CD8-positive, alpha-beta memory T cell (primary cell): ENCODE measurements around the gene EXOC2. TPM values are rescaled to one million over a fixed set of nuclear protein-coding genes. Genes with fewer than 3 reads are reported as not detected.
"Not testable (repeated sequence)": the region's sequence is repeated elsewhere in the genome, so short reads cannot be mapped to it uniquely, and the experiment has no call there.

Experiments
- CTCF ChIA-PET: fragments of 350-600 bp; sonication (Branson Sonifier 250); formaldehyde crosslinking; loops from one replicate; lab custom pipeline; 2021; ENCODE audit warnings: antibody characterized with exemption; lab: Charles Lee
- POLR2A ChIA-PET: fragments of 350-600 bp; sonication (Branson Sonifier 250); formaldehyde crosslinking; loops from one replicate; lab custom pipeline; 2021; ENCODE audit warnings: antibody characterized with exemption; lab: Charles Lee
- DNase-seq, 5 donors: peaks; one replicate each; pipeline versions ENCODE4 v3.0.0 to v3.0.0-alpha.2; 2020 to 2022; ENCODE audit warnings: mixed read lengths in 1 of 5
- H3K27ac ChIP-seq: one replicate; pipeline ENCODE4 v1.7.0; 2013; ENCODE audit warnings: low read depth, mild to moderate bottlenecking, low read length, moderate library complexity
- H3K27me3 ChIP-seq: 2 replicates; pipeline ENCODE4 v1.7.0; 2013; ENCODE audit warnings: low read length, mild to moderate bottlenecking; ENCODE audit not compliant: insufficient read depth, poor library complexity, severe bottlenecking
- H3K36me3 ChIP-seq: 2 replicates; pipeline ENCODE4 v1.7.0; 2013; ENCODE audit warnings: mild to moderate bottlenecking, low read length, moderate library complexity; ENCODE audit not compliant: insufficient read depth
- H3K4me1 ChIP-seq: 2 replicates; pipeline ENCODE4 v1.7.0; 2013; ENCODE audit warnings: mild to moderate bottlenecking, low read length, moderate library complexity; ENCODE audit not compliant: insufficient read depth
- H3K4me3 ChIP-seq: 2 replicates; pipeline ENCODE4 v1.7.0; 2013; ENCODE audit warnings: mild to moderate bottlenecking, low read length
- H3K9me3 ChIP-seq: 2 replicates; pipeline ENCODE4 v1.7.0; 2013; ENCODE audit warnings: mild to moderate bottlenecking, low read length
- H3K27ac Mint-ChIP-seq, 8 donors: one replicate each; pipeline ENCODE4 v1.8.0; 2020 to 2021; ENCODE audit warnings: mixed read lengths in 8 of 8, mild to moderate bottlenecking in 6 of 8, inconsistent platforms in 3 of 8, moderate library complexity in 3 of 8
- H3K27me3 Mint-ChIP-seq, 2 donors: one replicate each; pipeline ENCODE4 v1.8.0; 2020 to 2021; ENCODE audit warnings: mixed read lengths in 2 of 2, mild to moderate bottlenecking in 1 of 2, moderate library complexity in 1 of 2
- H3K36me3 Mint-ChIP-seq, 3 donors: one replicate each; pipeline ENCODE4 v1.8.0; 2020 to 2021; ENCODE audit warnings: mixed read lengths in 3 of 3, inconsistent platforms in 1 of 3, mild to moderate bottlenecking in 1 of 3
- H3K4me1 Mint-ChIP-seq, 3 donors: one replicate each; pipeline ENCODE4 v1.8.0; 2020 to 2021; ENCODE audit warnings: mixed read lengths in 3 of 3, inconsistent platforms in 1 of 3, mild to moderate bottlenecking in 1 of 3
- H3K4me3 Mint-ChIP-seq, 7 donors: one replicate each; pipeline ENCODE4 v1.8.0; 2020 to 2021; ENCODE audit warnings: mixed read lengths in 7 of 7, mild to moderate bottlenecking in 6 of 7, moderate library complexity in 4 of 7, inconsistent platforms in 2 of 7
- H3K9me3 Mint-ChIP-seq, 5 donors: one replicate each; pipeline ENCODE4 v1.8.0; 2020 to 2022; ENCODE audit warnings: mixed read lengths in 5 of 5, mild to moderate bottlenecking in 3 of 5, moderate library complexity in 2 of 5, inconsistent platforms in 1 of 5
- polyA plus RNA-seq: library from polyadenylated mRNA; unstranded; fragments of 300-500 nt; fragmentation: Illumina TruSeq; gene quantifications from one replicate; pipeline ENCODE4 v1.2.3, GENCODE V29; 2021
- total RNA-seq, 2 experiments: library from RNA; stranded (reverse); gene quantifications; one replicate each; pipeline ENCODE4 v1.2.3, GENCODE V29; 2021

Gene EXOC2
- total and polyA plus RNA-seq, 3 experiments from 2014 or later = 41.5 to 44.6 (median 43.1) TPM

DNA sequence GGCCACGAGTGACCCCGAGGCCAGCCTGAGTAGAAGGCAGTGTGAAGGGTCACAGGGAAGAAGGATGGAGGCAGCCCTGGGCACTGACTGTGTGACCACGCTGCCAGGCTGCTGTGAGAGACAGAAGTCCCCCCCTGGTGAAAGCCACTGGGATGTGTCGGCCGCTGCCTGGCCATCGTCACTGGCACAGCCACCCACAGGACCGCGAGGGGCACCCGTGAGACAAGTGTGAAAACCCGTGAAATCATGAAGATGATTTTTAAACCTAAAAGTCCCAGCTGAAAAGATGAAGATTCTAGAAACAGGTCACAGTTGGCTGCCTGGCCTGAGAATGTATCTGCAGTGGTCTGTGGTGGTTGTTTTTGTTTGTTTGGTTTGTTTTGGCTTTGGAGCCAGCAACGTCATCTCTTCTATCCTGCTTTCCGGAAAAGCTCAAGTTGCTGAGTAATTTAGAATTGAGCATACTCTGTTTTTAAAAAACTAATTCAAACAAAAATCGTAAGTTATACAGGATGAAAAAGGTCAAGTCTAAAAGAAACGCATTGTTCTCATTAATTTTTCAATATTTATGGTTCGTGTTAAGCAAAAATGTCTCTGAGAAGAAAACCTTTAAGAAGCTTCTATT, 130.8 kb downstream of the EXOC2 start:
- no peaks in the 10 kb centered on the region for H3K9me3 ChIP-seq
- no peak overlapping the region for H3K4me3 ChIP-seq
- POLR2A ChIA-PET = no interaction called here
- Mint-ChIP-seq H3K27me3 (no peaks in the 10 kb centered on the region), H3K4me3 (no peak overlapping the region), H3K9me3 (no peaks in the 10 kb centered on the region), H3K27ac (peak overlapping the region in 5 of 8 donors; percentile 22 to 42 (median 34)), H3K36me3 (peaks cover 12 to 66% (median 13%) of the 10 kb centered on the region in 3 donors), H3K4me1 (peaks cover 7 to 27% (median 23%) of the 10 kb centered on the region in 3 donors)
- CTCF ChIA-PET = no interaction called here
- H3K27me3 ChIP-seq = no peaks in the 10 kb centered on the region
- H3K36me3 ChIP-seq = peaks cover 5% of the 10 kb centered on the region
- H3K4me1 ChIP-seq = peaks cover 5% of the 10 kb centered on the region
- H3K27ac ChIP-seq = no peak overlapping the region
- DNase-seq = no peak

DNA sequence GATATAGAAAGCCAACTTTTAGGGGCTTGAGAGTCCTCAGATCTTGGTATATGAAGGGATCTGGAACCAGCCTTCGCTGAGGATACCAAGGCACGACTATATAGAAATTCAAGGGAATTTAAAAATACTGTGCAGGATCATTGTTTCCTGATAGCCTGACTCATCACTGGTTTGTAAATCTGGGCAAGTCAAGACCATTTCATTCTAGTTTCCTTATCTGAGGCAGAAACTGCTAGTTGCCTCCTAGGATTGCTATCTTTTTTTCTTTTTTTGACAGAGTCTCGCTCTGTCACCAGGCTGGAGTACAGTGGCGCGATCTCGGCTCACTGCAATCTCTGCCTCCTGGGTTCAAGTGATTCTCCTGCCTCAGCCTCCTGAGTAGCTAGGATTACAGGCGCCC, 131.6 kb downstream of the EXOC2 start:
- peak overlapping the region in 1 of 8 donors; percentile 48 for H3K27ac Mint-ChIP-seq
- POLR2A ChIA-PET, H3K36me3 ChIP-seq: not testable (repeated sequence)

DNA sequence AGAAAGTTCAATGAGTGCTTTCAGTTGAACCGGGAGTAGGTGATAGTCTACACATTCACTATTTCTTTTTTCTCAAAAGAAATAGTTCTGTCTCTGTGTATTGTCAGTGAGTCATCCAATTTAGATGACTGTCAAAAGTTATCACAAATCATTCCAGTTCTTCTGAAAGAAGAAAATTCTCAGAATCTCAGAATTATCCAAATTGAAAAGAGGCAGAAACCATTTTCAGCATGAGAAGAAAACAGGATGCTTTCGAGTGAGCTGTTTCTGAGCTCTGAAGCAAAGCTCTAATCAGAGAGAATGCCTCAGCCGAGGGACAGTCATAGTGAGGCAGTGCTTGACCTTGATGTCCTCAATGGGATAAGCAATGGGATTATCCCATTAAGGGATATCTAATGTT, 134.0 kb downstream of the EXOC2 start:
- H3K27me3 ChIP-seq = no peaks in the 10 kb centered on the region
- H3K27me3 Mint-ChIP-seq = no peaks in the 10 kb centered on the region
- peaks cover 7 to 27% (median 23%) of the 10 kb centered on the region in 3 donors for H3K4me1 Mint-ChIP-seq
- no peak for DNase-seq
- peaks cover 23 to 74% (median 23%) of the 10 kb centered on the region in 3 donors for H3K36me3 Mint-ChIP-seq
- H3K4me1 ChIP-seq = peaks cover 5% of the 10 kb centered on the region
- H3K4me3 ChIP-seq = no peak overlapping the region
- peaks cover 9% of the 10 kb centered on the region for H3K36me3 ChIP-seq
- H3K4me3 Mint-ChIP-seq = peak overlapping the region in 1 of 7 donors; percentile 8
- H3K9me3 ChIP-seq = no peaks in the 10 kb centered on the region
- ChIA-PET CTCF (interaction anchor here (0.8 kb wide), 1 partner anchor 13 kb away, joined by 3 read pairs; no protein-coding TSS in a partner anchor), POLR2A (no interaction called here)
- H3K27ac Mint-ChIP-seq = peak overlapping the region in 1 of 8 donors; percentile 47
- no peaks in the 10 kb centered on the region for H3K9me3 Mint-ChIP-seq
- H3K27ac ChIP-seq = no peak overlapping the region

More for the DNA sequence above, 131.6 kb downstream of the EXOC2 start:
- DNase-seq, H3K27me3 Mint-ChIP-seq, H3K9me3 ChIP-seq, H3K9me3 Mint-ChIP-seq, H3K27me3 ChIP-seq, H3K27ac ChIP-seq, H3K4me3 ChIP-seq, H3K4me3 Mint-ChIP-seq, CTCF ChIA-PET, H3K4me1 ChIP-seq: not testable (repeated sequence)
- Mint-ChIP-seq H3K36me3 (peaks cover 13 to 66% (median 15%) of the 10 kb centered on the region in 3 donors), H3K4me1 (peaks cover 7 to 27% (median 23%) of the 10 kb centered on the region in 3 donors)

DNA sequence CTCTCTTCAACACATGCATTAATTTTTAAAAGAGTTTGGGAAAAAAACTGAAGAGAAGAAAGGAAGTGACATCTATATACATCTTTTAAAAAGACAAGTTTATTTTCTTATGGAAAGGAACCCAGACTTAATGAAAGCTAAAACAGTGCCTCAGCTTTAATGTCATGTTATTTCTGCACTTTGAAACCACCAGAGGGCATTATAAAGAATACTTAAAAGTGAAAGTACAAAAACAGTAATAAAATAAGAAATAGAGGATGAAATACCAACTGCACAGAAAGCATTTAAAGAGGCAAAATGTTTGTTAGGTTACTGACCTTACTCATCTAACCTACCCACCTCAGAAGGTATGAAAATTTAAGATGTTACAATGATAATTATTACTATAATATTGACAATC, 134.8 kb downstream of the EXOC2 start:
- peaks cover 7 to 27% (median 23%) of the 10 kb centered on the region in 3 donors for H3K4me1 Mint-ChIP-seq
- ChIA-PET CTCF (no interaction called here), POLR2A (no interaction called here)
- Histone ChIP-seq H3K36me3 (peaks cover 16% of the 10 kb centered on the region), H3K9me3 (no peaks in the 10 kb centered on the region), H3K27me3 (no peaks in the 10 kb centered on the region), H3K4me3 (no peak overlapping the region), H3K27ac (no peak overlapping the region), H3K4me1 (peaks cover 5% of the 10 kb centered on the region)
- H3K27ac Mint-ChIP-seq = peak overlapping the region in 1 of 8 donors; percentile 47
- H3K9me3 Mint-ChIP-seq = no peaks in the 10 kb centered on the region
- H3K27me3 Mint-ChIP-seq = no peaks in the 10 kb centered on the region
- peak overlapping the region in 2 of 7 donors; percentile 16 to 41 for H3K4me3 Mint-ChIP-seq
- DNase-seq = no peak
- peaks cover 21 to 75% (median 24%) of the 10 kb centered on the region in 3 donors for H3K36me3 Mint-ChIP-seq

DNA sequence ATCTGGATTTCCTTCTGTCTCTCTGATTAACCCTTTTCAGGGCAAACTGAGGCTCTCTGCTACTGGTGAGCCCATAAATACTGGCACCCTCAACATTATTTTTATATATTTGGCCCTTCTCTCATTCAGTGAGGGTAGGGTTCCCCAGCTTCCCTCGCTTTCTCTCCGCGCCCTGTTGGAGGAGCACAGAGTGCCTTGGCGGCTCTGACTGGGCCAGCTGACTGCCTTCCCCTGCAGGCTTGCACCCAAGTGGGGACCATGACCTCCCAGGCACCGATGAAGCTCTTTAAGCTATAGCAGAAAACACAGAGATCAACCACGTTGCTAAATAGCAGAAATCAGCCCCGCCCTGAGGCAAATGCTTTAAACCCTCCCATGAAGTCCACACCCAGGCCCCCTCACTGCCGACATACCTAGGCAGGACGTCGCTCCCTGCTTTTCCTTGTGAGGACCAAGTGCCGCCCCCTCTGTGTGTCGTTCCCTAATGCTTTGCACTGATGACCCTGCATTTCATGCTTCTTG, 141.0 kb downstream of the EXOC2 start:
- no peak overlapping the region for H3K4me3 Mint-ChIP-seq
- Histone ChIP-seq H3K27ac (no peak overlapping the region), H3K4me1 (peaks cover 12% of the 10 kb centered on the region), H3K4me3 (no peak overlapping the region), H3K36me3 (peaks cover 16% of the 10 kb centered on the region), H3K9me3 (no peaks in the 10 kb centered on the region), H3K27me3 (no peaks in the 10 kb centered on the region)
- H3K27me3 Mint-ChIP-seq = no peaks in the 10 kb centered on the region
- peaks cover 12 to 26% (median 22%) of the 10 kb centered on the region in 3 donors for H3K4me1 Mint-ChIP-seq
- DNase-seq = no peak
- ChIA-PET CTCF (interaction anchor here (1.3 to 1.4 kb wide), 2 partner anchors 12 to 358 kb away, joined by 3 to 4 read pairs; no protein-coding TSS in a partner anchor), POLR2A (no interaction called here)
- peak overlapping the region in 1 of 8 donors; percentile 77 for H3K27ac Mint-ChIP-seq
- H3K9me3 Mint-ChIP-seq = no peaks in the 10 kb centered on the region
- H3K36me3 Mint-ChIP-seq = peaks cover 14 to 70% (median 23%) of the 10 kb centered on the region in 3 donors

DNA sequence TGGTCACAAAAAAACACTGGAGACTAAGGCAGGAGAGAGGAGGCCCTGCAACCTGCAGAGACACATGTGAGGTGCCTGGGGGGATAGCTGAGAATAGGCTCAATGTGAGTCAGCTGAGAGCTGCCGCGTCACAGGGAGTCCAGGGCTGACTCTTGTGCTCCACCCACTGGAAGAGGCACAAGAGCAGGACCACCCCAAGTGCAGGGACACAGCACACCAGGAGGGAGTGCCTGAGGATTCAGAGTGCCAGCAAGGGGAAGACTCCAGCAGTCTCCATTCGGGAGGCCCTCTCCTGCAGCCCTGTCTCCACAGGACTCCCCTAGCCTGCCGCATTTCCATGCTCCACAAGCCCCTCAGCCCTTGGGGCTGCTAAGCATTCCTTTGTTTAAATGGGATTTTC, 141.5 kb downstream of the EXOC2 start:
- Mint-ChIP-seq H3K27me3 (no peaks in the 10 kb centered on the region), H3K36me3 (peaks cover 12 to 70% (median 22%) of the 10 kb centered on the region in 3 donors), H3K4me3 (no peak overlapping the region), H3K4me1 (peaks cover 12 to 26% (median 22%) of the 10 kb centered on the region in 3 donors), H3K27ac (peak overlapping the region in 1 of 8 donors; percentile 27), H3K9me3 (no peaks in the 10 kb centered on the region)
- H3K4me1 ChIP-seq = peaks cover 12% of the 10 kb centered on the region
- no peak overlapping the region for H3K4me3 ChIP-seq
- ChIA-PET POLR2A (no interaction called here), CTCF (interaction anchor here (0.8 to 1.4 kb wide), 3 partner anchors 13 to 363 kb away, joined by 3 to 4 read pairs (median 4); no protein-coding TSS in a partner anchor)
- no peak overlapping the region for H3K27ac ChIP-seq
- H3K36me3 ChIP-seq = peaks cover 14% of the 10 kb centered on the region
- H3K9me3 ChIP-seq = no peaks in the 10 kb centered on the region
- no peaks in the 10 kb centered on the region for H3K27me3 ChIP-seq
- DNase-seq = peak in 1 of 5 donors; percentile 1

DNA sequence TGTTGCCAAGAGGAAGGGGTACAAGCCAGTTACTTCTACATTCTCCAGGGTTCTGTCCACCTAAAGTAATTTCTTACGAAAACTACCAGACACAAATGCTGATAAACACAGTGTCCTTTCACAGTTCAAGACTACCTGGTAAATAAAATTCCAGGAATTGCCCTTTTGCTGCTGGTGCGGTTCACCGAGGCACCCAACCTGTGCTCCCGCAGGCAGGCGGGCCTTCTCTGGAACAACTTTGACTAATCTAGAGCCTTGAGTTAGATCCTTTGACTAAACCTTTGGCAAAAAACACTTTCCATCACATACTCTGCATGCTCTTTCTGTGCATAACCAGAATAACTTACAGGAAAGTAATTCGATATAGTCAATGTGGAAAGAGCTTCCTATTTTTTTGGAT, 143.0 kb downstream of the EXOC2 start:
- H3K27ac ChIP-seq = no peak overlapping the region
- peaks cover 12% of the 10 kb centered on the region for H3K4me1 ChIP-seq
- Mint-ChIP-seq H3K36me3 (peaks cover 0 to 65% (median 9%) of the 10 kb centered on the region in 3 donors), H3K4me3 (no peak overlapping the region), H3K27ac (peak overlapping the region in 1 of 8 donors; percentile 24), H3K27me3 (no peaks in the 10 kb centered on the region), H3K4me1 (peaks cover 12 to 26% (median 22%) of the 10 kb centered on the region in 3 donors), H3K9me3 (no peaks in the 10 kb centered on the region)
- ChIA-PET POLR2A (no interaction called here), CTCF (no interaction called here)
- no peak for DNase-seq
- no peaks in the 10 kb centered on the region for H3K9me3 ChIP-seq
- H3K4me3 ChIP-seq = no peak overlapping the region
- peaks cover 6% of the 10 kb centered on the region for H3K36me3 ChIP-seq
- H3K27me3 ChIP-seq = no peaks in the 10 kb centered on the region

DNA sequence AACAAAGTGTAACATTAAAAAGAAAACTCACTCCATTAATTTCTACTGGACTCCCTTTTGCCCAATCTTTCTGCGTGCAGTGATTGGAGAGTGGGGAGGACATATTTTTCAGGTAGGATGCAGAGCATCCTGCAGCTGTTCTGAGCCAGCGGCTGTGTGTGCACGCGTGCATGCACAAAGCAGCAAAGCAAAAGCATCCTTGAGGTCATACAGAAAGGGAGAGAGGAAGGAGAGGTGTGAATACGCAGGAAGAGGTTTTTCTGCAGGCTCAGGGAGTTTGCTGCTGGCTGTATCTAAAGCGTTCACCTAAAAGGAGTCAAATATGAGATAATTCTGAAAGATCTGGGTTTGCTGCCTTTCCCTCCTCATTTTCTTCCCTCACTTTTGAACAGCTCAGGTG, 144.4 kb downstream of the EXOC2 start:
- CTCF ChIA-PET = interaction anchor here (1.2 kb wide), 1 partner anchor 360 kb away, joined by 4 read pairs; no protein-coding TSS in a partner anchor
- H3K4me3 Mint-ChIP-seq = peak overlapping the region in 4 of 7 donors; percentile 5 to 56 (median 19)
- peaks cover 12 to 26% (median 22%) of the 10 kb centered on the region in 3 donors for H3K4me1 Mint-ChIP-seq
- H3K27me3 Mint-ChIP-seq = no peaks in the 10 kb centered on the region
- H3K36me3 Mint-ChIP-seq = peaks cover 7 to 64% (median 12%) of the 10 kb centered on the region in 3 donors
- Histone ChIP-seq H3K4me1 (peaks cover 12% of the 10 kb centered on the region), H3K27ac (no peak overlapping the region), H3K27me3 (no peaks in the 10 kb centered on the region), H3K4me3 (no peak overlapping the region), H3K36me3 (peaks cover 3% of the 10 kb centered on the region), H3K9me3 (no peaks in the 10 kb centered on the region)
- DNase-seq = no peak
- no peaks in the 10 kb centered on the region for H3K9me3 Mint-ChIP-seq
- peak overlapping the region in 7 of 8 donors; percentile 58 to 95 (median 78) for H3K27ac Mint-ChIP-seq
- POLR2A ChIA-PET = no interaction called here
